DMS 273 (cell line): ENCODE data around the gene AHRR.

Experiments
- DNase-seq: peaks from one replicate; lab custom pipeline; 2025; ENCODE audit not compliant: unreplicated experiment; lab: John Stamatoyannopoulos, UW

The AHRR gene

DNA sequence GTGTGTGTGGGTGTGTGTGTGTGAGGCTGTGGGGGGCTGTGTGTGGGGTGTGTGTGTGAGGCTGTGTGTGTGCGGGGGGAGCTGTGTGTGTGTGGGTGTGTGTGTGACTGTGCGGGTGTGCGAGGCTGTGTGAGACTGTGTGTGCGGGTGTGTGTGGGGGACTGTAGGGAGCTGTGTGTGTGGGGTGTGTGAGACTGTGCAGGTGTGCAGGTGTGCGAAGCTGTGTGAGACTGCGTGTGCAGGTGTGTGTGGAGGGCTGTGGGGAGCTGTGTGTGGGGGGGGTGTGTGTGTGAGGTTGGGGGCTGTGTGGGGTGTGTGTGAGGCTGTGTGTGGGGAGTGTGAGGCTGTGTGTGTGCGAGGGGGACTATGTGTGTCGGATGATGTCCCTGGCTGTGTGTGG lies 23.2 kb downstream of the AHRR start:
- no peak for DNase-seq

DNA sequence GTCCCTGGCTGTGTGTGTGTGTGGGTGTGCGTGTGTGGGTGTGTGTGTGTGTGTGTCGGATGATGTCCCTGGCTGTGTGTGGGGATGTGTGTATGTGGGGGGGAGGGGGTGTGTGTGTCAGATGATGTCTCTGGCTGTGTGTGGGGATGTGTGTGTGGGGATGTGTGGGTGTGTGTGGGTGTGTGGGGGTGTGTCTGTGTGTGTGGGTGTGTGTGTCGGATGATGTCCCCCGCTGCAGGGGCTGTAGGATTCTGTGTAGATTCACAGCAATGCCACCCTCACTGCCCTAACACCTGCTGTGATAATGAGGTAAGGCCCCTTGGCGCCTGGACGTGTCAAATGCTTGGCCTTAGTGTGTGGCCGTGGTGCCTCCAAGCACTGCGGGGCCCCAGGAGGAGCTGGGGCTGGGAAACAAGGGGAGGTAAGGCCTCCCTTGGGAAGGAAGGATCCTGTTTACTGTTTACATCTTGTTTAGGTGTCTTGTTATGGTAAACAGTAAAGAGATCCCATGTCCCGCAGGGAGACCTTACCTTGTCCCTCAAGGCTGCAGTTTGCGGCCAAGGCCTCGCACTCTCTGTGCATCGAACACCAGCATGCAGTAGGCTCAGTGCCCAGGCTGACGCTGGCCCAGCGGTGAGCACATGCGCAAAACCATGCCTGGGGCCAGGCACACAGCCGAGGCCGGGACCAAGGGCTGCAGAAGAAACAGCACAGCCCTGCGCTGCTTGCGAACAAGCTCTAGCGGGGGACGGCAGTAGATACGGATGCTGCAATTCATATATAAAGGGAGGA lies 24.1 kb downstream of the AHRR start:
- DNase-seq, result no peak

DNA sequence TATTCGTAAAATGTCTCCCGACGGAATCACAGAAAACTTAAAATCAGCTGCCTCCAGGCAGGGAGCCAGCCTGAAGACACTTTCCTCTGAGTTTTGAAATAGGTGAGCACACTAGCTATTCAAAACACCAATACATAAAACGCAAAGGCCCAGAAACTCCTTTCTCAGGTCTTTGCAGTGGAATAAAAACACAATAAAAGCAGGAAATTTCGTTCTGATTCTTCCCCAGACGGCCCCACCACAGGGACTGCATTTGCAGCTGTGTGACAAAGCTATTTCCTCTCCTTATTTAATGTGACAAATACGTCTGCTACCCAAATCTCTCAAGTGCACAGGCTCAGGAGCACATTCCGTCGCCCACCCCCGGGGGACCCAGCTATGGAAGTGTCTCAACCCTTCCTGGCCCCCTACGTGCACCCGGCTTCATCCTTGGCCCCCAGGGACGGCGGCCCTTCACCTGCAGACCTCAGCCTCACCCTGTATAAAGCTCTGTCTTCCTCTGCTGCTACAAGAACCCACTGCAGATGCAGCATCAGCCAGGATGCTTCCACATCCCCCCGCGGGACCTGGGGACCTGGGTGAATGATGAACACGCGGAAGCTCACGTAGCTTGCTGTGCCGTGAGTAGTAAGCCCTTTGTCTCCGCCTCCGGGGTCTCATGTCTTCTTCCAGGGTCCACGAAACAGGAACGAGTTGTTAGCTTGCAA lies 24.9 kb downstream of the AHRR start:
- no peak for DNase-seq

DNA sequence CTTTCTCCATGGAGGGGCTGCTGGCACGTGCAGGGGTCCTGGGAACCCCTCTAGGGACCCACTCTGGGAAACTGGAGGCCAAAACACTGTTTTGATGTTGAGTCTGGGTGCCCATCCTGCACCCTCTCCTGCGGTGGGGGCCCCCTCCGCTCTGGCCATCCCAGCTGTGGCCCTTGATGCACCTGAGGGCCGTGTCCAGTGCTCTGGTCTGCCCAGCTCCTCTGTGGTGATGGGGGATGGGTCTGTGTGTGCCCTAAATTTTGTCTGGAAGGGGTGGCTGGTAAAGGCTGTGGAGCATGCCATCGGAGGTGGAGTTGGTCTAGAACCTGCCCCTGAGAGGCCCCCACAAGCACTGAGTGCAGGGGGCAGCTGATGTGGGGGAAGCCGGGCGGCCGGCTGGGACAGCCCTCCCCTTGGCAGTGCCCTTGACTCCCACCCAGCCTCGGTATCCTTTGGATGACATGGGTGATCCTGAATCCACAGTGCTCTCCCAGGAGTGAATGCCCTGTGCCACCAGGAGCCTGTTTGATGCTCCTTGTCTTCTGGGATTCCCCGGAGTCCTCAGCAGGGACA lies 26.3 kb downstream of the AHRR start:
- DNase-seq, result no peak

DNA sequence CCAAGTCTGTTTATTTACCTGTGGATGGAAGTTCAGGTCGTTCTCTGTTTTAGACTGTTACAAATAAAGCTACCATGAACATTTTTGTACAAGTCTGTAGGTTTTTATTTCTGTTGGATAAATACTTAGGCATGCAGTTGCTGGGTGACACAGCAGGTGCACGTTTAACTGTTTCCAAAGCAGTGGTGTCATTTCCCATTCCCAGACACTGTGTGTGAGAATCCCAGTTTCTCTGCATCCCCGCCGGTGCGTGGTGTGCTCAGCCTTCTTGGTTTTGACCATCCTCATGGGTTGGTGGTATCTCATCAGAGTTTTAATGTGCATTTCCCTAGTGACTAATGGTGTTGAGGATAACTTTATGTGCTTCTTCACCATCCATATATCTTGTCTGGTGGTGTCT lies 27.2 kb downstream of the AHRR start:
- DNase-seq, result no peak

DNA sequence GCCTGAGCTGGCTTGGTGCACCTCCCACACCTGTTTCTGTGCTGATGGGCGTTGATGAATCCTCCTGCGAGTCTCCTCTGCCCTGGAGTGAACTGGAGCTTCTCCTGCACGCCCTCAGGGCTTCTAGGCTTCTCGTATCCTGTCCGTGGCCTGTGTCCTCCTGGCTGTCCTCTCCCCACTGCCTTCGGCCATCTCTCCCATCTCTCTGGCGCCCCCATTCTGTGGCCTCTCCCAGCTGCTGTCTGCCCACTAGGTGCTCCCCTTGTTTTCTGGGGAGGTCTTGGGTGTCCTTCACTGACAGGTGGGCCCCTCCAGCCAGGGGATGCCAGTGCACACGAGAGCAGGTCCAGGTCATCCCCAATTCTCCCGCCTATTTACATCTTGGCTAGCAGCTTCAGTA lies 28.8 kb downstream of the AHRR start:
- no peak for DNase-seq

DNA sequence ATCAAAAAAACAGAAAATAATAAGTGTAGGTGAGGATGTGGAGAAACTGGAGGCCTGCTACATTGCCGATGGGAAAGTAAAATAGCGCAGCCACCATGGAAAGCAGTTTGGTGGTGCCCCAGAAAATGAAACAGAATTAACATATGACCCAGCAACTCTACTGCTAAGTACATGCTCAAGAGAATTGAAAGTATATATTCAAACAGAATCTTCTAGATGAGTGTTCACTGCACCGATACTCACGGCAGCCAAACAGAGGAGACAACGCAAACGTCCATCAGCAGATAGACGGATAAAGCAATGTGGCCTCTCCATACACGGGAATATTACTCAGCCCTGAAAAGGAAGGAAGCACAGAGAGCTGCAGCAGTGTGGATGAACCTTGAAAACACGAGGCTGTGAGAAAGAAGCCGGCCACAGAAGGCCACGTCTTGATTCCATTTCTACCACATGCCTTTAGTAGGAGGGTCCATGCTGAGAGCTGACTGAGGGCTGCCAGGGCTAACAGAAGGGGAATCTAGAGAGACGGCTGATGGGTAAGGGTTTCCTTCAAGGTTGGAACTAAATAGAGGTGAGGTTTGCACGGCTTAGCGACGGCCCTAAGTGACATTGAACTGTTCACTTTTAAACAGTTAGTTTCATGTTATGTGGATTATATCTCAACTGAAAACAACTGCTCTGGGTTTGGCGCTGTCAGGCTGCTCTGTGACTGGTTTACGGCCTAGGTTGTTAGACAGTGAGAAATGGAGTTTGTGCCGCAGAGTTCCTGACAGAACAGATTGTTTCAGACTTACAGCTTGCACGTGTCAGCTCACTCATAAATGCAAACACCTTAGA lies 29.8 kb downstream of the AHRR start:
- no peak for DNase-seq

DNA sequence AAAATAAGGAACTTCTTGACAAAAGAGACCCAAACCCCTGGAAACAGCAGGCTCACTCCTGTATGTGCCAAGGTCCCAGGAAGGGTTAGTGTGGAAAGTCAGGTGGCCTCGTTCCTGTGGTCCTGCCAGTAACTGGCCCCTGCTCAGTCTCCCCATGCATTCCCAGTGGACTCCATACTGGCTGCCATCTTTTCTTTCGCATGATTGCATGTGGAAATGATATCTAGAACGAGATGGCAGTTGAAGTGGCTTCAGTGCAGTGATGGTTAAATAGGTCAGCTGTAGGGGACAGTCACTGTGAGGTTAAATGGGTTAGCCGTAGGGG lies 30.4 kb downstream of the AHRR start:
- no peak for DNase-seq

DNA sequence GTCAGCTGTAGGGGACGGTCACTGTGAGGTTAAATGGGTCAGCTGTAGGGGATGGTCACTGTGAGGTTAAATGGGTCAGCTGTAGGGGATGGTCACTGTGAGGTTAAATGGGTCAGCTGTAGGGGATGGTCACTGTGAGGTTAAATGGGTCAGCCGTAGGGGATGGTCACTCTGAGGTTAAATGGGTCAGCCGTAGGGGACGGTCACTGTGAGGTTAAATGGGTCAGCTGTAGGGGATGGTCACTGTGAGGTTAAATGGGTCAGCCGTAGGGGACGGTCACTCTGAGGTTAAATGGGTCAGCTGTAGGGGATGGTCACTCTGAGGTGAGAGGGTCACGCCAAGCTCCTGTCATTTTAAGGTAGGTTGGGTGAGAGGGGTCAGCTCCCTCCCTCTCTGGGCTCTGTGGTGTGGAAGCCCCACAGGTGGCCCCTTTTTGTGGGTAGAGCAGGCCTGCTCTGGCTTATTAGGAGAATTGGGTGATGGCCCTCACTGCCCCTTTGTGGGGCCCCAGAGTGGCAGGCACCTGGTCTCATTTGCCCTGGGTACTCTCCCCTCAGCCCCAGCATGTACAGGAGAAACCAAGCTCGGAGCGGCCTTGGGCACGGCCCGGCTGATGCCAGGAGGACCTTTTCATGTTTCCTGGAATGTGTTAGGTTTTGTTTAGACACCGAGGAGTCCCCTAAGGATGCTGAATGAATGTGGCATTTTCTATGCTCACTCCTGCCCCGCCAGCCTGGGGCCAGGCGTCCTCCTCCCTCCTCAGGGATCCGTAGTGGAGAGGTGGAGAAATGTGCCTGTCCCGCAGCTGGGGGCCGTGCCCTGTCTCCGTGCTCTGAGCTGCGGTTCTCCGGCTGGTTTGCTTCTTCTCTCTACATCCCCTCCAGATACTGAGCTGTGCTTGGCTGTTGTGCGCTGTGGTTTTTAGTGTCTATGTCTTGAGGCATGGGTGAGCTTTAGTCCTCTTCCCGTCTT lies 31.4 kb downstream of the AHRR start:
- no peak for DNase-seq

DNA sequence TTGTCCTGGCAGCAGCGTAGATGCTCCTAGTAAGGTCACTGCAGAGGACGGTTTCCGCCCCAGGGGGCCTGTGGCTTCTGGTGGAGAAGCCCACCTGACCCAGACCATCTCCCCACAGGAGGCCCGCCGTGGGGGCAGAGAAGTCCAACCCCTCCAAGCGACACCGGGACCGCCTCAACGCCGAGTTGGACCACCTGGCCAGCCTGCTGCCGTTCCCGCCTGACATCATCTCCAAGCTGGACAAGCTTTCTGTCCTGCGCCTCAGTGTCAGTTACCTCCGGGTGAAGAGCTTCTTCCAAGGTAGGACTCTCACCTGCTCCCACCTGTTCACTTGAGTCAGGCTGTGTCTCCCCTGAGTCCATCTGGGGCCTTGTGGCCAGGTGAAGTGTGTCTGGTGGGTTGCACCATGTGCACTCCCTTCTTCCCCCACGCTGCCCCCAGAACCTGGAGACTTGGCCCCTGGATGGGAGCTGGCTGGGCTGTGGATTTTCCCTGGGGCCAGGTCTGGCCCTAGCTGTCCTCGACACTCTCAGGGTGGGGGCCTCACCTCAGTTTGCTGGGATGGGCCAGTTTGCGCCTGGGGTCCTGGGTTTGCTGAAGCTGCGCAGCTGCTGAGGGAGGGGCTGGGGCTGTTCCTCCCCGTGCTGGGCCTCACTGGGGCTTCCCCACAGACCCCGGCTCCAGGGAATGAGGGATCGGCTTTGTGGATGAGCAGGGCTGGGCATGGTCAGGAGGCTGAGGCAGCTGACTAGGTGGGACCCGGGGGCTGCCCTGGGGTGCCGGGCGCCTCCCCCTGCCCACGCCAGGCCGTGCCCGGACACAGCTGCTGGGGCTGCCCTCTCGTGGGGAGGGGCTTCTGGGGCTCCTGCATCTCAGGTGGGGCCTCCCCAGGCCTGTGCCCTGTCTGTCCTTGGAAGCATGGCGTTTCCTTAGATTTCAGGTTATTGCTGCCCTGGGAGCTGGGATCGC lies 32.4 kb downstream of the AHRR start:
- DNase-seq, result no peak

DNA sequence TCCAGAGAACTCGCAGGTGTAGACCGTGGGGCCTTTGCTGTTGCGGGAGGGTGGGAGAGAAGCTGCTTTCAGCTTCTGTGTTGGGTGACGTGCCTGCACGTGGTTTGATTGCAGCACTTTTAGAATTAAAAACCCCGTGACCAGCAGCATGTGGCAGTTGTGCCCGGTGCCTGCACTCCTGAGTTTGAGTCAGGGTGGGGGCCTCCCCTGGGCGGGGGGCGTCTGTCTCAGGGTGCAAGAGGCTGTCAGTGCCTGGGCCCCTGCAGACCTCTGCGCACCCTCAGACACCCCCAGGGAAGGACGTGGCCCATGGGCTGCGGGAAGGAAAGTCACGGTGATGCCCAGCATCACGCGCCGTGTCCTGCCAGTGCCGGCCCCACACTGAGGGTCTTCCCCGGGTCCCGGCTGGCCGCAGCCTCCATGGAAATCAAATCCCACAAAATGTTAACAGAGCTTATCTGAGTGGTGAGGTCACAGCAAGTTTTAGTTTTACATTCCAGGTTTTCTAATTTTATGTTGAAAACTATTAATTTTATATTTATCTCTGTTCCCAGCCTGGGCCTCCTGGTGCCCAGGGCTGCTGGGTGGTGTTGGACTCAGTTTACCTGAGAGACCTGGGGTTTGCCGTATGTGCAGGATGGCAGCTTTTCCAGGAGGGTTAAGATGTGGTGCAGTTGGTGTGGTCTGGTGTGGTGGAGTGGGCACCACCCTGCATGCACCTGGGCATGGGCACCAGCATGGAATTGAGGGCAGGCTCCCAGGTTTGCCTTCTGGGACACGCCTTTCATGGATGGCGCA lies 33.3 kb downstream of the AHRR start:
- no peak for DNase-seq

DNA sequence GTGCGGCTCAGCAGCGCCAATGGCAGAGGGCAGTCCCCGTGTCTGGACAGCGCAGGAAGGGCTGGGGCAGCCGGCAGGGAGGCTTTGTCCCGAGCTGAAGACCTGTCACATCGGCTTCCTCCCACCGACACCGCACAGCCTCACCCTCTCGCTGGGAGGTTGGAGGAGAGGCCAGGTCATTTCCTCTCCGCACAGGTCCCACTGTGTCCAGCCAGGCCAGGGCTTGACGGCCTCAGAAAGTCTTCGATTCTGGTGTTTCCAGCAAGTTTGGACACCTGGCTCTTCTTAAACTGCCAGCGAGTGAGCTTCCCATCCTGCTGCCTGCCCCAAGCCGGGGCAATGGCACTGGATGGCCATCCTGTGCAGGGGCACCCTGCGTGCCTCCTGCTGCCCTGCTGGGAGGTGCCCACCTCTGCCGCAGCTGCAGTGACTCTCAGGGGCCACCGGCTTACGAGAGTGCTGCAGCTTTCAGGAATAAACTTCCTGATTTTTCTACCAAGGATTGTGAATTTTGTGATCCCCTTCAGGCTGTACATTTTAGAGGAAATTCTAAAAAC lies 33.9 kb downstream of the AHRR start:
- DNase-seq, result no peak

DNA sequence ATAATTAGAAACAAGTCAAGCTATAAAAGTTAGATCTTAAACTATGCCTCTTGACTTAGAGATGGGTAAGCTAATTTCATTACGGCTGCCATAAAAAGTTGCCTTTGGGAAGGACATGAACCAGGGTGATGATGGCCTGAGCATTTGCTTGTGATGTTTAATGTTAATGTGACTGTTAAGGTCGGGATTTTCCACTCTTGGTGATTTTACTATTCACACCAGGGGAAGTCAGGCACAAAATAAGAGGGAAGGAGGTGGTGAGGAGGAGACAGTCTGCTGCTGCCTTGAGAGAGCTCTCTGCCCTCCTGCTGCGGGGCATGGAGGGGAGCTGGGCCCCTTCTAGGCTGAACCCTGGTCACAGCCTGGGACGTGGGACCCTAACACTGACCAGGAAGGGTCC lies 34.4 kb downstream of the AHRR start:
- no peak for DNase-seq

DNA sequence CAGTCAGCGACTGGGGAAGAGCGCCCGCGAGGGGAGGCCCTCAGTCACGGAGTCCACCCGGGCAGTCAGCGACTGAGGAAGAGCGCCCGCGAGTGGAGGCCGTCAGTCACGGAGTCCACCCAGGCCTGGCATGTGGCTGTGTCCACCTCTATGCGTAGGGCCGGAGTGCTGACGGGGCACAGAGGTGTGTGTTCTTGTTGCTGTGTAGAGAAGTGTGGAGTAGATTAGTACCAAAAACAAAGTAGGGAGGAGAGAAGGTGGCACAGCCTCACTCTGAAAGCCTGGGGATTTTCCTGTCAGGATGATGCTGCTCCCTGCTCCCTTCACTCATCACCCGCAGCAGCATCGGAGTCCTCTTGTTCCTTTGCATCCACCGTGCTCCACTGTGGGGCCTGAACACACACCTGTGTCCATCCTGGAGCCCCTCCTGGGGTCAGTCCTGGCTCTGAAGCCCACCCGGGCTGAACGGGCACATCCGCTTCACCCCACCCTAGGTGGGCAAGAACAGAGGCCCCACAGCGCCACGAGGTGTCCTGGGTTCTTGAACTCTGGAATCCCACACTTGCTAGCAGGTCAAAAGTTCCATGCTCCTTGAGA lies 37.9 kb downstream of the AHRR start:
- DNase-seq, result no peak

DNA sequence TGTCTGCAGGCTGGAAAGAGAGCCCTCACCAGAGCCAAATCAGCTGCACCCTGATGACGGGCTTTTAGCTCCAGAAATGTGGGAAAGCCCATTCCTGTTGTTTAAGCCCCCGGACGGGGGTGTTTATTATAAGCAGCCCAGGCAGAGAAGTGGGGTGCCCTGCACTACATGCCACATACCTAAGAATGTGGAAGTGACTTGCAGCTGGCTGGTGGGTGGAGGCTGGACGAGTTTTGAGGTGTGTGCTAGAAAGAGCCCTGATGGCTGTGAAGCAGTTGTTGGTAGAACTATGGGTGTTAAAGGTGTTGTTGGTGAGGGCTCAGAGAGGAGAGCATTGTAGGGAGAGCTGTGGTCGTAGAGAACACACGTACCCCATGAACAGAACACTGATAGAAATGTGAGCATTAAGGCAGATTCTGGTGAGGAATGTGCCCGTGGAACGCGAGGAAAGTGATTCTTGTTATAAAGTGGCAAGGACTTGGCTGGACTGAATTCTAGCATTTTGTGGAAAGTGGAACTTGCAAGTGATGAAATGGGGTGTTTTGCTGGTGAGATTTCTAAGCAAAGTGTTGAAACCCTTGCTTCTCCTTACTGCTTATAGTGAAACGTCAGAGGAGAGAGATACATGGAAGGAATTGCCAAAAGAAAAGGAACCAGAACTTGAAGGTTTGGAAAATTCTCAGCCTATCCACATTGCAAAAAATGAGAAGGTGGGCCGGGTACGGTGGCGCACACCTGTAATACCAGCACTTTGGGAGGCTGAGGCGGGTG lies 38.9 kb downstream of the AHRR start:
- no peak for DNase-seq

DNA sequence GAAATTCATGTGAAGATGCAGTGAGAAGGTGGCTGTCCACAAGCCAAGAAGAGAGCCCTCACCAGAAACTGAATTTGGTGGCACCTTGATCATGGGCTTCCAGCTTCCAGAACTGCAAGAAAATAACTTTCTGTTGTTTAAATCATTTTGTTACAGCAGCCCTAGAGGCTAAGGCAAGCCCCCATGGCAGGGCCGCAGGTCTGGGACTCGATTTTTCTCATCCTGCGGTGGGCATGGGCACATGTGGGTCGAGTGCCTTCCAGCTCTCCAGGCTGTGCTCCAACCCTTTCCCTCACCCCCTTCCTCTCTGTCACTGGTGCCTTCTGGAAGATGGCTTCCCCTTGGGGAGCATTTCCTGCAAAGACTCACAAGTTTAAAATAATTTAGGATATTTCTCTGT lies 40.7 kb downstream of the AHRR start:
- no peak for DNase-seq
